Measurements from ENCODE around the gene CTF1.

GRCh38 chr16:30895627-30896260 lies 670 bp upstream of the CTF1 start:
- TF ChIP-seq CTCF (IDR thresholded peaks at IDR 0.05) (no peak), EZH2 (IDR thresholded peaks at IDR 0.05; ENCODE audit: borderline replicate concordance, insufficient read depth, low read depth, low read length, poor library complexity, severe bottlenecking) (no peak)
